Neural progenitor cell (in vitro differentiated cells): ENCODE results near the gene CIB4.

Experiments
- CTCF ChIP-seq: fragments of 200-600 bp; sonication (generic); IDR thresholded peaks from 2 replicates; pipeline ENCODE4 v1.5.1; 2017; ENCODE audit warnings: antibody characterized with exemption, mild to moderate bottlenecking
- EZH2 ChIP-seq: fragments of 200-600 bp; sonication (generic); IDR thresholded peaks from 2 replicates; pipeline ENCODE4 v1.6.1; 2017; ENCODE audit warnings: antibody characterized with exemption, mild to moderate bottlenecking, moderate library complexity

- TF ChIP-seq CTCF (no peak), EZH2 (no peak)
Observed at GRCh38 chr2:26666671-26667070, 25.5 kb upstream of the CIB4 start.
